T-helper 2 cell treated with Interferon-gamma antibody and Interleukin-4, amounts not matched to agents 100 ng/mL and 5 ng/mL, for 36 hours (primary cell): ENCODE measurements around the gene PLCD4. TPM values are rescaled to one million over a fixed set of nuclear protein-coding genes. Genes with fewer than 3 reads are reported as not detected.

Source experiments
- intact Hi-C: fragments of 100-400 bp; cut with micrococcal nuclease; formaldehyde crosslinking; loops from one replicate; pipeline ENCODE4 v1.15.1; 2023
- total RNA-seq: library from RNA; stranded (reverse); gene quantifications from 2 replicates; pipeline ENCODE4 v1.2.3, GENCODE V29; 2022

The PLCD4 gene
- 0.30 and 0.48 TPM in 2 replicates for total RNA-seq

GRCh38 chr2:218607436-218608115 lies at the start of gene PLCD4:
PLCD4 (plus strand) TSS chr2:218607899; CDS start chr2:218615740, 7,841 bp downstream.
- intact Hi-C loops: no loop called here

GRCh38 chr2:218557941-218558340 lies 49.8 kb upstream of the PLCD4 start:
- intact Hi-C loops: no loop called here

- intact Hi-C loops: no loop called here
Measured at GRCh38 chr2:218558986-218559385, 48.7 kb upstream of the PLCD4 start.

- intact Hi-C loops: no loop called here
Measured at GRCh38 chr2:218564056-218564455, 43.6 kb upstream of the PLCD4 start.

- intact Hi-C loops: loop anchor here (5.0 kb wide), 2 partner anchors 611 to 821 kb away; partner anchors contain the start of genes CNPPD1, DNPEP and RETREG2
Measured at GRCh38 chr2:218566296-218566695, 41.4 kb upstream of the PLCD4 start.

- intact Hi-C loops: loop anchor here (1.0 to 5.0 kb wide), 11 partner anchors 92 to 820 kb away; partner anchors contain the start of genes AAMP, BCS1L, CNPPD1 and DNPEP
Measured at GRCh38 chr2:218567797-218568189, 39.9 kb upstream of the PLCD4 start.

GRCh38 chr2:218568190-218569037 lies 39.3 kb upstream of the PLCD4 start, which contains the start of the genes CNOT9 and USP37:
CNOT9 (plus strand) TSS chr2:218568839; CDS start chr2:218568955, 116 bp downstream.
USP37 (minus strand) TSS chr2:218568351; CDS start chr2:218558653, 9,698 bp downstream.
- intact Hi-C loops: loop anchor here (1.0 to 5.0 kb wide), 11 partner anchors 91 to 819 kb away; partner anchors contain the start of genes AAMP, BCS1L, CNPPD1 and DNPEP

GRCh38 chr2:218569038-218569431 lies 38.7 kb upstream of the PLCD4 start:
- intact Hi-C loops: loop anchor here (5.0 kb wide), 2 partner anchors 608 to 818 kb away; partner anchors contain the start of genes CNPPD1, DNPEP and RETREG2

GRCh38 chr2:218569661-218570500 lies 37.8 kb upstream of the PLCD4 start:
- intact Hi-C loops: loop anchor here (5.0 kb wide), 2 partner anchors 607 to 817 kb away; partner anchors contain the start of genes CNPPD1, DNPEP and RETREG2

GRCh38 chr2:218570850-218571249 lies 36.8 kb upstream of the PLCD4 start:
- intact Hi-C loops: no loop called here

GRCh38 chr2:218576854-218577253 lies 30.8 kb upstream of the PLCD4 start:
- intact Hi-C loops: no loop called here

- intact Hi-C loops: no loop called here
Measured at GRCh38 chr2:218577482-218578220, 30.0 kb upstream of the PLCD4 start.

GRCh38 chr2:218578272-218578877 lies 29.3 kb upstream of the PLCD4 start:
- intact Hi-C loops: no loop called here

GRCh38 chr2:218582076-218582475 lies 25.6 kb upstream of the PLCD4 start:
- intact Hi-C loops: no loop called here

GRCh38 chr2:218583983-218584850 lies 23.5 kb upstream of the PLCD4 start:
- intact Hi-C loops: no loop called here

GRCh38 chr2:218585541-218585940 lies 22.2 kb upstream of the PLCD4 start:
- intact Hi-C loops: no loop called here

GRCh38 chr2:218605432-218605831 lies 2.3 kb upstream of the PLCD4 start:
- intact Hi-C loops: no loop called here

GRCh38 chr2:218615868-218616315 lies 8.2 kb downstream of the PLCD4 start:
- intact Hi-C loops: no loop called here
